HG02763 (cell line): ENCODE data around the gene RNF2.
"Not testable (repeated sequence)": the region's sequence is repeated elsewhere in the genome, so short reads cannot be mapped to it uniquely, and the experiment has no call there.

Source experiments
- ATAC-seq: cut with Tn5 transposase; IDR thresholded peaks from one replicate; pipeline ENCODE4 v1.9.1; 2021; ENCODE audit warnings: mild to moderate bottlenecking, moderate library complexity; ENCODE audit not compliant: unreplicated experiment

Gene RNF2

DNA sequence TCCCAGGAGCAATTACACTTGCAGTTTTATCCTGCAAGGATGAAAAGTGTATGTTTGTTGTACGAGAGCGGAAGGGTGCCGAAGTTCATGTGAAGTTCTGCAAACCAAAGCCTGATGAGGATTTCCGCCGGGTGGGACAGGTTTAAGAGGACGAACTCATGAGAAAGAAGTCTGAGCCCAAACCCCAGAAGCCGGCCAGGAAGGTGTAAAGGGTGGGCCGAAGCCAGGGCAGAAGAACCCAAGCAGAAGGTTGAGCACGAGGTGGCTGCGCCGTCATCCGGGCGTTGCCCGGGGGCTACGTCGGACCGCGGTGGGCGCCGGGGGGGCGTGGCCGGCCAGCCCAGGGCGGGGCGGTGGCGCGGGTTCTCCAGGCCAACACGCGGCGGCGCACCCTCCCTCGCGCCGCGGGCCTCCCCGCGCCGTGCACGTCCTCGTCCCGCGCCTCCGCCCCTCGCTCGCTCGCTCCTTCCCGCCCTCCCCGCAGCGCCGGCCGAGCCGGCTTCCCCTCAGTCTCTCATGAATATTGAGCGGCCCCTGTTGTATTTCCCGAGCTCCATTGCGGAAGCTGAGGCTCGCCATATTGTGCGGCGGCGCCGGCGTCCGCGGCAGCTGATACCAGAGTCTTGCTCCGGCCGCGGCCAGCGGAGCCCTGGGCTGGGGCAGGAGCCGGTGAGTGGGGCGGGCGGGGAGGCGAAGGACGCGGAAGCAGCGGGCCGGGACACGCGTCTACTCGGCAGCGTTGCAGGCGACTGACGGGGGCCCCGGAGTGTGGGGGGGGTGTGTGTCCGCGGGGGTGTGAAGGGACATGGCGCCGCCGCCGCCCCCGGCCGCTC is at the start of gene RNF2:
Gene RNF2, plus strand, starts transcription at position 578 of the 833 bp plus-strand sequence. CDS start 41,996 bp downstream, outside the sequence.
- ATAC-seq: peak; percentile 85

DNA sequence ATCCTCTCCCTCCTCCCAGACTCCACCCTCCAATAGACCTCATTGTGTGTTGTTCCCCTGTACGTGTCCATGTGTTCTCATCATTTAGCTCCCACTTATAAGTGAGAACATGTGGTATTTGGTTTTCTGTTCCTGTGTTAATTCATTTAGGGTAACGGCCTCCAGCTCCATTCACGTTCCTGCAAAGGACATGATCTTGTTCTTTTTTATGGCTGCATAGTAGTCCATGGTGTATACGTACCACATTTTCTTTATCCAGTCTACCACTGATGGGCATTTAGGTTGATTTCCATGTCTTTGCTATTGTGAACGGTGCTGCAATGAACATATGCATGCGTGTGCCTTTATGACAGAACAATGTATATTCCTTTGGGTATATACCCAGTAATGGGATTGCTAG is 45.4 kb upstream of the RNF2 start:
- ATAC-seq: not testable (repeated sequence)

DNA sequence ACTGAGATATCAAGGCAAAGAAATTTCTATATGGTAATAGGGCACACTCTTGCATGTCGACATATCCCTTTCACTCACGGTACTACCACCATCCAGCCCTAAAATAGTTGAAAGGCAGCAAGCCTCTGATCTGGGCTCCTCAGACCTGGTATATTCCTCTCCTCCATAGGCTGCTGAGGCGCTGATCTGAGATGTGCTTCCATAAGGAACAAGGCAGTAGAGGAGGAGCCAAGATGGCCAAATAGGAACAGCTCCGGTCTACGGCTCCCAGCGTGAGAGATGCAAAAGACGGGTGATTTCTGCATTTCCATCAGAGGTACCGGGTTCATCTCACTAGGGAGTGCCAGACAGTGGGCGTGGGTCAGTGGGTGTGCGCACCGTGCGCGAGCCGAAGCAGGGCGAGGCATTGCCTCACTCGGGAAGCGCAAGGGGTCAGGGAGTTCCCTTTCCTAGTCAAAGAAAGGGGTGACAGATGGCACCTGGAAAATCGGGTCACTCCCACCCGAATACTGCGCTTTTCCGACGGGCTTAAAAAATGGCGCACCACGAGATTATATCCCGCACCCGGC is 44.0 kb upstream of the RNF2 start:
- ATAC-seq: not testable (repeated sequence)

DNA sequence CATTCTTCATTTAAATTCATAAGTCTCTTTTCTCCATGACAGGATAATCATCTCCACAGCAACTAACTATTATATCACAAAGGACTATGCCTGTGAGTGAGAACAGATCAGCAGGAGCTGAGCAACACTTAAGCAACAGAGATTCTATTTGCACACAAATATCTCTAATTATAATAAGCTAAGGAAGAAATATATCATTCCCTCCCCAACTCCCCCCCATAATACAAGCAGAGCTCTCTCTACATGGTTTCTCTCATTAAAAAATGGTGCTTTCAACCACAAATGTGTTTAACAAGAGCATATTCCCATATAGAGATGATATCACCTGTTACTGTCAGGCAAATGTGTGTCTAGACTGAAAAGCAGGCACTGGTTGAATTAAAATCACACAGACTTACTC is 36.5 kb upstream of the RNF2 start:
- no peak for ATAC-seq

DNA sequence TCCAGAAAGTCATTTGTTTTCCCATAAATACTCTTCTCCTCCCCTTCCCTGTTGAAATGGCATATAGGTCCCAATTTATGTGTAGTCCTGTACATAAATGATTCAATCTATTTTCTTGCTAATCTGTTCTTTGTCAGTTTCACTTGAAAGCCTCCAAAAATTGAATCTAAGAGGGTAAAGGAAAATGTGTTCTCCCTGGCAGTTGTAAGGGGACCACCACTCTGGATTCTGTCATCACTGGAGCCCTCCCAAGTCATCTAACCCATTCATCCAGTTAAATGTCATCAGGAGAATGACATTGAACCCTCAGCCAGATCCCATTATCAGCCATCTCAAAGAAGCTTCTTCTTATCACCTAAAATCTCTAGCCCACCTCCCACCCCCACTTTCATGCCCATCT is 35.0 kb upstream of the RNF2 start:
- no peak for ATAC-seq

DNA sequence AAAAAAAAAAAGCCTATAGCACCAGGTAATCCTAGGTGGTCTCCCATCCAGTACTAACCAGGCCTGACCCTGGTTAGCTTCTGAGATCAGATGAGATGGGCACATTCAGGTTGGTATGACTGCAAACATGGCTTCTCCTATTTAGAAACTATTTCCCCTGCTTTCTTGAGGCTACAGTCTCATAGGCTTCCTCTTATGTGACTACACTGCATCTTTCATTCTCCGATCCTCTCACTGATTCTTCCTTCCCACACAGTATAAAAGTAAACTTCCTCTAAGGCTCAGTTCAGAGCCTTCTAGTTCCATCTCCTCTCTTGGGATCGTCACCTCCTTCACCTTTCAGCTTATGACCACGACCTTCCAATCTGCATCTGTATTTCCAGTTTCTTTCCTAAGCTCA is 30.4 kb upstream of the RNF2 start:
- no peak for ATAC-seq

DNA sequence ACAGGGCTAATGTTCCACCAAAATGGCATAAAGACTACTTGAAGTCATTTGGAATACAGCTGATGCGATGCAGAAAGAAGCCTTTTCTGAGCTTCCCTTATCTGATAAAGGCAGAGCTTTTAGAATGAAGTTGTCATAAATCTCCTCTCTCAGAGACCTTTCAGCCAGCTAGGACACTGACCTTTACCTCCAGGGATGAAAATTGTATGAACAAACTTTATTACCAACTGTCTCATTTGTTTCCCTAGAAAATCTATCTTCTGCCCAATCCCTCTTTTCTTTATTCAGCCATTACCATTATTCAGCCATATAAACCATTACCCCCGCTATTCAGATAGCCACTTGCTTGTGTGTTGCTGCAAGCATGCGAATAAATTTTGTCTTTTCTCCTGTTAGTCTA is 29.7 kb upstream of the RNF2 start:
- no peak for ATAC-seq

DNA sequence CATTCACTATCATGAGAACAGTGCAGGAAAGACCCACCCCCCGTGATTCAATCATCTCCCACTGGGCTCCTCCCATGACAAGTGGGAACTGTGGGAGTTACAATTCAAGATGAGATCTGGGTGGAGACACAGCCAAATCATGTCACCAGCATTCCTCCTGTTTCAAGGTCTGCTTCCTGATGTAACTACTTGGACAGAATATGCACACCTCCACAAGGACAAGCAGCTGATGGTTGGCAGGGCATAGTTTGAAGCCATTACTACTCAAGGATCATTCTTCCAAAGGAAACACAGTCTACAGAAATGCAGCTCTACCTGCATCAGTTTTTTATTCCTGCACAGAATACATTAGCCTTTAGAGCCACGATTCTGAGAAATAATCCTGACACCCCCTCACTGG is 28.5 kb upstream of the RNF2 start:
- ATAC-seq: no peak

DNA sequence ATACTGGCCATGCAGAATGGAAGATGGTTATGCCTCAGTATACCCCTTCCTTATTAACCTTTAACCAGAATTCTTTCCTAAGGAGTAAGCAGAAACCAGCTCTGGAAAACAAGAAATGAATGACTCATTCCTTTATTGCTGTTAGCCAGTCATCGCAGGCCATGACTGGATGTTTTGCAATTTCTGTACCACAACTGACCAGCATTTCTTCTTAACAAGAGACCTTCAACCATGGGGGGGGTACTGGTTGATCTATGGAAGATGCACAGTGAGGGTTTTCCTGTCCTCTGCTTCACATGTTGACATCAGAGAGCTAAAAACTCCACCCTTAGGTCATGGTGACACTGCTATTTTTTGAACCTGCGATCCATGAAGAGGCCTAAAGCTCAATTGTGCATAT is 28.0 kb upstream of the RNF2 start:
- no peak for ATAC-seq

DNA sequence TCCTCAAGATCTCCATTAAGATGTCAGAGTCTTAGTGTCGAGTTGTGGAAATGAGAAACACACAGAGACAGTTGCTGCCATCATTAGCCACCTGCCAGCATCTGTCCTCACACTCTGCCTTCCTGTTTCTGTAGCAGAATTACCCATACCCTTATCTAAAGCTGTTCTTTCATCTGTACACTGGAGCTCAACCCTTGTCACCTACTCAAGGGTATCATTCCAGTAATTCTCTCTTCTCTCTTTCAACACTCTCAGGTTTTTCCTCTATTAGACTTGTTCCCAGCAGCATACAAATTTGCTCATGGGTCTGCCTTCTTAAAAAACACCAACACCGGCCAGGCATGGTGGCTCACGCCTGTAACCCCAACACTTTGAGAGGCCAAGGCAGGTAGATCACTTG is 27.4 kb upstream of the RNF2 start:
- no peak for ATAC-seq

DNA sequence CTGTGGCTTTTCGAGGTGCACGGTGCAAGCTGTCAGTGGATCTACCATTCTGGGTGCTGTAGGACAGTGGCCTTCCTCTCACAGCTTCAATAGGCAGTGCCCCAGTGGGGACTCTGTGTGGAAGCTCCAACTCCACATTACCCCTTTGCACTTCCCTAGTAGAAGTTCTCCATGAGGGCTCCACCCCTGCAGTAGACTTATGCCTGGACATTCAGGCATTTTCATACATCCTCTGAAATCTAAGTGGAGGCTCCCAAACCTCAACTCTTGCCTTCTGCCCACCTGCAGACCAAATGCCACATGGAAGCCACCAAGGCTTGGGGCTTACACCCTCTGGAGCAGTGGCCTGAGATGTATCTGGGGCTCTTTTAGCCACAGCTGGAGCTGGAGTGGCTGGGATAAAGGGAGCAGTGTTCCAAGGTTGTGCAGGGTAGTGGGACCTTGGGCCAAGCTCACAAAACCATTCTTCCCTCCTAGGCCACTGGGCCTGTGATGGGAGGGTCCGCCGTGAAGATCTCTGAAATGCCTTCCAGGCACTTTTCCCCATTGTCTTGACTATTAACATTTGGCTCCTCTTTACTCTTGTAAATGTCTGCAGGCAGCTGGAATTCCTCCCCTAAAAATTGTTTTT is 18.0 kb upstream of the RNF2 start:
- no peak for ATAC-seq

DNA sequence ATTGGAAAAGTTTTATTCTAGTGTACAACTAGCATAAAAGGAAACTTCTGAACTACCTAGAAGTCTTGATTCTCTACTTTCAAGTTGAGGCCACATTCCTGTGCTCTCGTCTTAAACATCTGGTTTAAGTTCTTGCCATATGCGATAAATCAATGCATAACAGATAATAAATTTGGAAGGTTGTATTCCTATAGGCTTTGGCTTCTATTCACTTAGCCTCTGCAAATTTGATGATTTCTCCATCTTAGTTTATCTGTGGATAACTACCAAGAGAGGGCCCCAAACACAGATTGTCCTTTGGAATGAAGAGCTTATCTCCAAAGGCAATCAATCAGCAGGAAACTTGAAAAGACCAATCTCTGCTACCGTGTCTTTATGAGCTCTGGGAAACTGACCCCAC is 11.7 kb upstream of the RNF2 start:
- ATAC-seq: no peak

DNA sequence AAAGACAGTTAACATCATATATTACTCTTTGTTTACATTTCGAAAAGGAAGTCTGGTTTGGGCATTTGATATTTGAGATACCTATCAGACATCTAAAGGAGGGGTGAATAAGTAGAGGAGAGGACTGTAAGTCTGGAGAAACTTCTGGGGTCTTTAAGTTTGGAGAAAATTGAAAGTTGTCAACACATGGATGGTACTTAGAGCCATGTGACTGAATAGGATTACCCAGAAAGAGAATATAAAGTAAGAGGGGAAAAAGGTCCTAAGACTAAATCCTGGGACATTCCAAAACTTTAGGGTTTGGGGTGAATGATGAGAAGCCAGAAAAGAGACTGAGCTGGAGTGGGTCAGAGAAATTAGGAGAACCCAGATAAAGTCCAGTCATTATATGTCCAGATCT is 10.1 kb upstream of the RNF2 start:
- no peak for ATAC-seq

DNA sequence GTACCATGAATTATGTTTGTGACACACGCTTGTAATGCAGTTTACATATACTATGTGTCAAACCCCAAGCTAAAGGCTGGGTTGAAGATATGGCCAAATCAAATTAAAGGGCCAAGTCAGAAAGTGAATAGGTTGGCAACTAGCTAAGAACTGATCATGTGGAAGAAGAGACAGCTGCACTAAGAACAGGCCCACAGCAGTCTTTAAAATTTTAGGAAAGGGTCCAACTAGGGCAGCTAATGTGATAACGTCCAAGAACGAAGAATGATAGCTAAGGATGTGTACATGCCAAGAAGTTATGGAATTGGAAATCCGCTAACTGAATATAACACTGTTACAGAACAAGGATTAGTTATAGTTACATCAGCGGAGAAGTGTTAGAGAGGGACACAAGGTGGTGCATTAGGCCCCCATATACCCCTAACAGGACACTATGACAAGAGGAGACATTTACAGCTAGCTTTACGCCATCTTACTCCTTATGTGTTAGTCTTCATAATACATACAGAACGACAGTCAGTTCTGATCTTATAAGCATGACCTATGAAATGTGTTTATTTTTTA is 6.5 kb upstream of the RNF2 start:
- no peak for ATAC-seq

DNA sequence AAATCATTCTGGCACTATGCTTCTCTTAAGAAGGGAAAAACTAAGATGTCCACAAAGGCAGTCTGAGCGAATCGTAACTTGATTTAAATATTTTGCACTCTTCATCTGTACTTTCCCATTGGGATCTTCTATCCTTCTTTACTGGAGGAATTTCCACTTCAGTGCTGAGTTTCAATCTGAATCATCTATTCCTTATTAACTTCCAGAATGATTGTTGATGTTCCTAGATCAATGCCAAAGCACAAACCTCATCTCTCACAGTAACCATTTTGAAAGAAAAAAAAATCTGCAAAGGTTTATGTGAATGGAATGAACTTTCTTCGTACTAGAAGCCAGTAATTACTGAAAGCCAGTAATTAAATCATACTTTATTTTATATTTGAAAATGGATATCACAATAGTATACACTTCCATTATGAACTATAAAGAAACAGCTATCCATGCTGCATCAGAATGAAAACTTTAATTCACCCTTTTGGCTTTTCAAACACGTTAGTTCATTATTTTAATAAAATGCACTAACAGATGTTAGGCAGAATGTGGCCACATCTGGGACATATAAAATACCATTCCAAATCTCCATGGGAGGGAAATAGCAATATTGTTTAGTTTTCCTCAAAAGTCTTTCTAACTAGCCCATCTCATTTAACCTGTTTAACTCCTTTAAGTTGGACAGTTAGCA is 5.5 kb upstream of the RNF2 start:
- ATAC-seq: no peak

DNA sequence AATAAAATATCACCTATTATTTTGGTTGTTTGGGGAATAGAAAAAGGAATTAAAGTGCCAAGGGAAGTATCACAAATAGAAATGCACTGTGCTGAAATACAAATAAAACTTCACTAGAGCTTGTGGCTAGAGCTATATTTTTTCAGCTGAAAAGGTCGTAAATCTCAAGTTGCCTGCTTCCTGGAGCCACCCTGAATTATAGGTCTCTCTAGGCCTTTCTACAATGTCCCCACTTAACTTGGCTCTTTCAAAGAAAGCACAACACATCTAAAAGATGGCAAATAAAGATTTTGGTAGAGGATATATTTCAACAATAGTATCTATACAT is 5.0 kb upstream of the RNF2 start:
- ATAC-seq: no peak

DNA sequence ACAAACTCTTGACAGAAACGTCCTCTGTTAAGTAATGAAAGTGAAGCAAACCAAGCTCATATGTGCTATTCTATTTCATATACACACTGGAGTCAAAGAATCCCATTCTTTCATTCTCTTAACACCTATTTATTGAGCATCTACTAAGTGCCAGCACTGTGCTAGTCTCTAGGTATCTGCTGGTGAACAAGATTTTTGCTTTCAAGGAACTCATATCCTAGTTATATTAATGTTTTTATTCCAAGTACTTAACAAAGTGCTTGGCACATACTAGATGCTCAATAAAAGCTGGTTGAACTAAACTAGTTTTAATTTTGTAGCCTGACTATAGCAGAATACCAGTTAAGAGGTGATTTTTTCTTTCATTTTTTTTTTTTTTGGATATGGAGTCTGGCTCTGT is 3.6 kb upstream of the RNF2 start:
- no peak for ATAC-seq

DNA sequence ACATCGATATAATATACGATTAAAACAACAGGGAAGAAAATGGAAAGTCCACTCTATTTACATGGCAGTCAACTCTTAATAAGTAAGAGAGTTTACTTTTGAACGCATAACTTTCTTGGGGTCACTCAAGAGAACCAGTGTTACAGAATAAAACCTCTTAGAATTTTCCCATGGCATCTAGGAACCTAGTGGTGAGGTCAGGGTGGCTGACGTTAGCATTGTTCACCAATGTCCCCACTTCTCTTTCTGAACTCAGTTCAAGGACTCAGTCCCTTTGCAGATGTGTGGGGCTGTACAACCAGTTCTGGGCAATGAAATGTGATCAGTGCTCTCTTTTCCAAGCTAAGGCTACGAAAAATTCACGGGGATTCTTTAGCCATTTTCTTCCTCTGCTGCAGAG is 2.6 kb upstream of the RNF2 start:
- no peak for ATAC-seq

DNA sequence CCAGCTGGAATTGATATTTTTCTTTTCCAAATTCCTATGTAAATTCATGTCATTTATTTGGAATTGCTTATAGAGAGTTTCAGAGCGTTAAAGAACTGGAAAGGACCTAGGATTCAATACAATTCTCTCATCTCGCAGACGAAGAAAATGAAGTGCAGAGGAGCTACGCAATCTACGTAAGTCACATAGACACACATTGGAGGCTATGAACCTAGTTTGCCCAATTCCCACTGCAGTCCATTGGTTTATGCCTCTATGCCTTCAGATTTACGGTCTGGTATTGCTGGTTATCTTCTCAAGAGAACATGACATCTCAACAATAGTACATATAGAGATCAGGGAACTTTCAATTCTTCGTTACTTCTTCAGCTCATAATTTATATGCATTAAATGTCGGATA is 971 bp upstream of the RNF2 start:
- no peak for ATAC-seq

DNA sequence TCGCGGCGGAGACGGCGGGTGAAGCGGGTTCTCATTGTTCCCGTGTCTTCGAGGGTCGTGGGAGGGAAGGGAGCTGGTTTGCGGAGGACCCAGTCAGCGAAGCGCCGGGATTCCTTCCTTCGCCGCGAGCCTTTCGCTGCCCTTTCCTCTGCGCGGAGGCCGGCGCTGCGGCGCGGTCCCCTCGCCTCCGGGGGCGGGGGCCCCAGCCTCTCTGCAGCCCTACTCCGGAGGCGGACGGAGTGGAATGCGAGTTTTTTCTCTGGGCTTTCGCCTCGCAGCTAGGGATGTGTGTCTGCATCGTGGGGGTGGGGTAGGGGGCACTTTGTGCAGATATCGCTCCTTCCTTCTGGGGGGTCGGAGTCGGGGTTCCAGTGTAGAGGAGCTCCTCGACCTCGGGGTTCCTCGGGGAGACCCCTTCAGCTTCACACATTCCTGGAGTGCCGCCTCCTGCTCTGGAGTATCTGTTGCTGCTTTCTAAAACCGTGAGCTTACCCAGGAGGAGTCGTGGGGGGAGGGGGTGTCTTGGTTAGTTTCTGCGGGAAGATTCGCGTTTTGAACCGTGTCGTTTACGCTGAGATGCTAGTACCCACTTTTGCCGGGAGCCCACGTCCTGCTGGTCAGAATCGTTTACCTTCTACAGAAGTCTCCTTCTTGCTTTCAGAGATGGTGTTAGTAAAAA is 595 bp downstream of the RNF2 start:
- ATAC-seq: peak; percentile 21

DNA sequence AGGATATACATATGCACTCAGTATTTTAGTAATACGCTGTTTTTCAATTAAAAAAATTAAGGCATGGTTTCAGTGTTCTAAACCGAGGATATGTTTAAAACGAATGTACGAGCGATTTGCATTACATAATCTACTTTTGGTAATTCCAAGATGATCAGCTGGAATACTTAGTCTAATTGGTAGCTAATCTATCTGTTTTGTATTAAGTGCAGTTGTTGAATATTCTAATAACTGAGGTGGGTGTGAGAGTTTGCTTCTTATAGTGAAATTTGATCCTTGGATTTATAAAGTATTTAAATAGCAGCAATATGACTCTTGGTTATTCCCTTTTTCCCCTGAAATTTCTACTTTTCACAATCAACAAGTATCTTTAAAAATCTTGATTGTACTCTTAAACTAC is 1.3 kb downstream of the RNF2 start:
- ATAC-seq: no peak
